ENCODE data around the gene ZYG11B.

DNA sequence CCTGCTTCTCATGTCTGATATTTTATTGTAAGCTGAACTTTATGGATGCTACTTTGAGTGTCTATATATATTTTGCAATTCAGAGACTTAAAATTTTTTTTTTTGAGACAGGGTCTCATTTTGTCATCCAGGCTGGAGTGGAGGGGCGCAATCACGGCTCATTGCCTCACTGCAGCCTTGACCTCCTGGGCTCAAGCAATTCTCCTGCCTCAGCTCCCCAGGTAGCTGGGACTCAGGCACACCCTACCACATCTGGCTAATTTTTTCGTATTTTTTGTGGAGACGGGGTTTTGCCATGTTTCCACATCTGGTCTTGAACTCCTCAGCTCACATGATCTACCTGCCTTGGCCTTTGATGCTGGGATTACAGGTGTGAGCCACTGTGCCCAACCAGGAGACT lies 124.7 kb downstream of the ZYG11B start:
- TF ChIP-seq, protein P1, sequence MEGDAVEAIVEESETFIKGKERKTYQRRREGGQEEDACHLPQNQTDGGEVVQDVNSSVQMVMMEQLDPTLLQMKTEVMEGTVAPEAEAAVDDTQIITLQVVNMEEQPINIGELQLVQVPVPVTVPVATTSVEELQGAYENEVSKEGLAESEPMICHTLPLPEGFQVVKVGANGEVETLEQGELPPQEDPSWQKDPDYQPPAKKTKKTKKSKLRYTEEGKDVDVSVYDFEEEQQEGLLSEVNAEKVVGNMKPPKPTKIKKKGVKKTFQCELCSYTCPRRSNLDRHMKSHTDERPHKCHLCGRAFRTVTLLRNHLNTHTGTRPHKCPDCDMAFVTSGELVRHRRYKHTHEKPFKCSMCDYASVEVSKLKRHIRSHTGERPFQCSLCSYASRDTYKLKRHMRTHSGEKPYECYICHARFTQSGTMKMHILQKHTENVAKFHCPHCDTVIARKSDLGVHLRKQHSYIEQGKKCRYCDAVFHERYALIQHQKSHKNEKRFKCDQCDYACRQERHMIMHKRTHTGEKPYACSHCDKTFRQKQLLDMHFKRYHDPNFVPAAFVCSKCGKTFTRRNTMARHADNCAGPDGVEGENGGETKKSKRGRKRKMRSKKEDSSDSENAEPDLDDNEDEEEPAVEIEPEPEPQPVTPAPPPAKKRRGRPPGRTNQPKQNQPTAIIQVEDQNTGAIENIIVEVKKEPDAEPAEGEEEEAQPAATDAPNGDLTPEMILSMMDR (IDR thresholded peaks at IDR 0.05) = no peak
- TF ChIP-seq POLR2AphosphoS5 (IDR thresholded peaks at IDR 0.05) = no peak
